GM23338 (cell line): ENCODE measurements around the gene SESN1. TPM values are rescaled to one million over a fixed set of nuclear protein-coding genes. Genes with fewer than 3 reads are reported as not detected.

Source experiments
- ATAC-seq: fragments of 200-7000 bp; cut with Tn5 transposase; 3 replicates; pipeline ENCODE4 v1.9.1; 2020
- DNase-seq: peaks from one replicate; pipeline ENCODE4 v3.0.0-alpha.2; 2015; ENCODE audit warnings: low spot score
- H2AFZ ChIP-seq: fragments of 200-600 bp; sonication (generic); 2 replicates; pipeline ENCODE4 v1.8.0; 2016; ENCODE audit warnings: antibody characterized with exemption, mild to moderate bottlenecking, moderate library complexity
- H3F3A ChIP-seq: fragments of 200-600 bp; sonication (generic); replicated peaks from 2 replicates; pipeline ENCODE4 v1.8.0; 2017; ENCODE audit warnings: antibody characterized with exemption, mixed run types, low read depth
- H3K27ac ChIP-seq: fragments of 200-600 bp; sonication (generic); 2 replicates; pipeline ENCODE4 v1.6.1; 2016; ENCODE audit warnings: low read depth
- H3K27me3 ChIP-seq: fragments of 200-600 bp; sonication (generic); 2 replicates; pipeline ENCODE4 v1.8.0; 2016; ENCODE audit warnings: mild to moderate bottlenecking, mixed run types, moderate library complexity; ENCODE audit not compliant: insufficient read depth
- H3K36me3 ChIP-seq: fragments of 200-600 bp; sonication (generic); 2 replicates; pipeline ENCODE4 v1.8.0; 2016; ENCODE audit warnings: mild to moderate bottlenecking; ENCODE audit not compliant: insufficient read depth
- H3K4me1 ChIP-seq: fragments of 200-600 bp; sonication (generic); 2 replicates; pipeline ENCODE4 v1.8.0; 2016; ENCODE audit warnings: mild to moderate bottlenecking, moderate library complexity; ENCODE audit not compliant: insufficient read depth
- H3K4me2 ChIP-seq: fragments of 200-600 bp; sonication (generic); 2 replicates; pipeline ENCODE4 v1.7.1; 2017; ENCODE audit warnings: mixed run types
- H3K4me3 ChIP-seq: fragments of 200-600 bp; sonication (generic); 2 replicates; pipeline ENCODE4 v1.6.1; 2016; ENCODE audit warnings: mixed run types
- H3K79me2 ChIP-seq: fragments of 200-600 bp; sonication (generic); replicated peaks from 2 replicates; pipeline ENCODE4 v1.8.0; 2017; ENCODE audit warnings: mild to moderate bottlenecking; ENCODE audit not compliant: insufficient read depth
- H3K9me2 ChIP-seq: fragments of 200-600 bp; sonication (generic); 2 replicates; pipeline ENCODE4 v1.8.0; 2017; ENCODE audit not compliant: insufficient read depth
- H4K20me1 ChIP-seq: fragments of 200-600 bp; sonication (generic); replicated peaks from 2 replicates; pipeline ENCODE4 v1.8.0; 2017; ENCODE audit warnings: mild to moderate bottlenecking; ENCODE audit not compliant: insufficient read depth
- H3K27ac Mint-ChIP-seq: 2 replicates; pipeline ENCODE4 v1.8.0; 2020; ENCODE audit warnings: inconsistent platforms, mild to moderate bottlenecking, moderate library complexity, mixed read lengths
- H3K27me3 Mint-ChIP-seq: 3 replicates; pipeline ENCODE4 v1.8.0; 2022; ENCODE audit warnings: low read depth, mild to moderate bottlenecking, moderate library complexity, mixed read lengths, inconsistent platforms; ENCODE audit not compliant: insufficient read depth, poor library complexity
- H3K36me3 Mint-ChIP-seq: 3 replicates; pipeline ENCODE4 v1.8.0; 2021; ENCODE audit warnings: low read depth, mild to moderate bottlenecking, inconsistent platforms, moderate library complexity, mixed read lengths
- H3K4me1 Mint-ChIP-seq: 3 replicates; pipeline ENCODE4 v1.8.0; 2020; ENCODE audit warnings: mild to moderate bottlenecking, inconsistent platforms, mixed read lengths
- H3K4me3 Mint-ChIP-seq: 3 replicates; pipeline ENCODE4 v1.8.0; 2021; ENCODE audit warnings: moderate library complexity, mild to moderate bottlenecking, inconsistent platforms, mixed read lengths
- H3K9me3 Mint-ChIP-seq: 3 replicates; pipeline ENCODE4 v1.8.0; 2020; ENCODE audit warnings: moderate library complexity, mild to moderate bottlenecking, inconsistent platforms, mixed read lengths
- CREB1 ChIP-seq: fragments of 250-450 bp; sonication (Bioruptor Pico); IDR thresholded peaks from 2 replicates; pipeline ENCODE4 v1.5.0; 2020; ENCODE audit warnings: low read depth, mild to moderate bottlenecking, moderate library complexity
- CTCF ChIP-seq, 2 experiments: fragments of 200-600 bp in 1 of 2; sonication (generic) in 1 of 2; conservative IDR thresholded peaks; 2 replicates each; pipeline versions ENCODE4 v1.5.1 to v1.6.1; 2016 to 2017; ENCODE audit warnings: antibody characterized with exemption in 2 of 2, low read depth in 2 of 2, mild to moderate bottlenecking in 2 of 2, moderate library complexity in 1 of 2
- EZH2phosphoT487 ChIP-seq: fragments of 200-600 bp; sonication (generic); IDR thresholded peaks from one replicate; pipeline ENCODE4 v1.8.1; 2018; ENCODE audit warnings: antibody characterized with exemption; ENCODE audit not compliant: unreplicated experiment
- POLR2AphosphoS5 ChIP-seq: IDR thresholded peaks from 2 replicates; pipeline ENCODE4 v1.6.1; 2016; ENCODE audit warnings: antibody characterized with exemption, low read depth
- REST ChIP-seq: IDR thresholded peaks from one replicate; pipeline ENCODE4 v1.6.1; 2018; ENCODE audit warnings: antibody characterized with exemption; ENCODE audit not compliant: unreplicated experiment
- ZNF331 ChIP-seq: fragments of 250-450 bp; sonication (Bioruptor Pico); IDR thresholded peaks from 2 replicates; pipeline ENCODE4 v1.5.0; 2020; ENCODE audit warnings: low read depth, mild to moderate bottlenecking, moderate library complexity
- polyA plus RNA-seq: library from polyadenylated mRNA; unstranded; fragments of >200 nt; fragmentation: Nextera tagmentation; extraction: Ambion mirVana; gene quantifications from 2 replicates; pipeline ENCODE4 v1.2.1, GENCODE V29; 2016
- total RNA-seq: library from RNA; depleted of rRNA; stranded (reverse); fragments of >200 nt; shearing (Covaris generic); gene quantifications from 2 replicates; pipeline ENCODE4 v1.2.3, GENCODE V29; 2014

The SESN1 gene
- total and polyA plus RNA-seq, 2 experiments from 2014 or later = 26.2 to 36.4 TPM

GRCh38 chr6:108959972-108960582, 134.6 kb downstream of the SESN1 start:
- DNase-seq (no peak), ATAC-seq (no peak)
- H3K36me3 Mint-ChIP-seq = no peaks in the 10 kb centered on the region; the same call in 2 of the 3 replicates
- Histone ChIP-seq H2AFZ (no peak overlapping the region), H3K27ac (no peak overlapping the region), H4K20me1 (no peaks in the 10 kb centered on the region), H3K4me2 (no peak overlapping the region), H3K27me3 (no peaks in the 10 kb centered on the region), H3K4me1 (peaks cover 1% of the 10 kb centered on the region), H3K36me3 (no peaks in the 10 kb centered on the region), H3F3A (no peaks in the 10 kb centered on the region), H3K9me2 (no peaks in the 10 kb centered on the region), H3K4me3 (no peak overlapping the region), H3K79me2 (no peaks in the 10 kb centered on the region)
- H3K27ac Mint-ChIP-seq = no peak overlapping the region
- H3K4me3 Mint-ChIP-seq = no peak overlapping the region
- H3K4me1 Mint-ChIP-seq = peaks cover 12% of the 10 kb centered on the region
- no peaks in the 10 kb centered on the region for H3K9me3 Mint-ChIP-seq
- H3K27me3 Mint-ChIP-seq = no peaks in the 10 kb centered on the region
- TF ChIP-seq POLR2AphosphoS5 = no peak
- TF ChIP-seq CTCF (conservative IDR thresholded peaks at IDR 0.05; ENCODE audit: low read depth in 2 of 2) = no peak
- no peak for TF ChIP-seq ZNF331 (CRISPR knock-in tag)
- TF ChIP-seq EZH2phosphoT487 = no peak
- TF ChIP-seq REST = no peak
- no peak for TF ChIP-seq CREB1 (CRISPR knock-in tag)

GRCh38 chr6:108958900-108959770, 135.5 kb downstream of the SESN1 start:
- Mint-ChIP-seq H3K4me1 (peaks cover 9% of the 10 kb centered on the region), H3K27me3 (no peaks in the 10 kb centered on the region), H3K36me3 (no peaks in the 10 kb centered on the region; the same call in 2 of the 3 replicates), H3K27ac (peak overlapping the region; percentile 73), H3K4me3 (no peak overlapping the region), H3K9me3 (no peaks in the 10 kb centered on the region)
- no peaks in the 10 kb centered on the region for H3K9me2 ChIP-seq
- H4K20me1 ChIP-seq = no peaks in the 10 kb centered on the region
- no peaks in the 10 kb centered on the region for H3K79me2 ChIP-seq
- TF ChIP-seq POLR2AphosphoS5 (no peak), CTCF (conservative IDR thresholded peaks at IDR 0.05; ENCODE audit: low read depth in 2 of 2) (peak in 1 of 2 experiments; percentile 19; a peak in 1 of 4 replicates)
- H2AFZ ChIP-seq = peak overlapping the region; percentile 85
- ATAC-seq = no peak
- no peak overlapping the region for H3K27ac ChIP-seq
- peak; percentile 25 for DNase-seq
- H3K4me3 ChIP-seq = no peak overlapping the region
- no peaks in the 10 kb centered on the region for H3K27me3 ChIP-seq
- H3F3A ChIP-seq = no peaks in the 10 kb centered on the region
- H3K4me2 ChIP-seq = no peak overlapping the region
- no peaks in the 10 kb centered on the region for H3K36me3 ChIP-seq
- H3K4me1 ChIP-seq = no peaks in the 10 kb centered on the region
